AG10803 (cell line): ENCODE data around the gene ZNF415.

Source experiments
- DNase-seq: peaks from one replicate; pipeline ENCODE4 v3.0.0; 2010; ENCODE audit warnings: low read depth
- H3K4me3 ChIP-seq: 2 replicates; pipeline ENCODE4 v1.5.1; 2011; ENCODE audit warnings: mild to moderate bottlenecking, low read length, control low read depth
- TF ChIP-seq, protein P1 (sequence below): conservative IDR thresholded peaks from 2 replicates; pipeline ENCODE4 v1.5.1; 2011; ENCODE audit warnings: mild to moderate bottlenecking, low read length, control low read depth, inconsistent platforms

The ZNF415 gene

DNA sequence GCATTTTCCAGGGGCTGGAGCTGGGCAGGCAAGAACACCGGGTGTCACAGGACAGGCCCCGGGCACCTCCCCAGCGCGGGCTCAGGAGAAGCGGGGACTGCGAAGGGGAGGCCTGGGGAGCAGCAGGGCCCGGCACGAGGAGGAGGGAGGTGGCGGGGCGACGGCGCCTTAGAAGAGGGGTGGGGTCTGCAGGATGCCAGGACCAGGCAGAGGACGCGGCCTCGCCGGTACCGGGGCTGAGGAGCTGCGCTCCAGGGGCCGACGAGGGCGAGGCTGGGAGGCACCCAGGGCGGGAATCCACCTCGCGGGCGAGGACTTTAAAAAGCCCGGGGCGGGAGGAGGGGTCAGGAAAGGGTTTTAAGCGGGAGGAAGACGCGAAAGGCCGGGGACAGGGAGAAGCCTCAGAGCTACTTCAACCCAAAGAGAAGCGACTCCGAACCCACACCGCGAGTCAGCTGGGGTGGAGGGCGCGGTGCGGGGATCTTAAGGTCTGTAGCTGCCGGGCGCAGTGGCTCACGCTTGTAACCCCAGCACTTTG lies 25.5 kb upstream of the ZNF415 start:
- peak overlapping the region; percentile 73 for H3K4me3 ChIP-seq
- TF ChIP-seq, protein P1, sequence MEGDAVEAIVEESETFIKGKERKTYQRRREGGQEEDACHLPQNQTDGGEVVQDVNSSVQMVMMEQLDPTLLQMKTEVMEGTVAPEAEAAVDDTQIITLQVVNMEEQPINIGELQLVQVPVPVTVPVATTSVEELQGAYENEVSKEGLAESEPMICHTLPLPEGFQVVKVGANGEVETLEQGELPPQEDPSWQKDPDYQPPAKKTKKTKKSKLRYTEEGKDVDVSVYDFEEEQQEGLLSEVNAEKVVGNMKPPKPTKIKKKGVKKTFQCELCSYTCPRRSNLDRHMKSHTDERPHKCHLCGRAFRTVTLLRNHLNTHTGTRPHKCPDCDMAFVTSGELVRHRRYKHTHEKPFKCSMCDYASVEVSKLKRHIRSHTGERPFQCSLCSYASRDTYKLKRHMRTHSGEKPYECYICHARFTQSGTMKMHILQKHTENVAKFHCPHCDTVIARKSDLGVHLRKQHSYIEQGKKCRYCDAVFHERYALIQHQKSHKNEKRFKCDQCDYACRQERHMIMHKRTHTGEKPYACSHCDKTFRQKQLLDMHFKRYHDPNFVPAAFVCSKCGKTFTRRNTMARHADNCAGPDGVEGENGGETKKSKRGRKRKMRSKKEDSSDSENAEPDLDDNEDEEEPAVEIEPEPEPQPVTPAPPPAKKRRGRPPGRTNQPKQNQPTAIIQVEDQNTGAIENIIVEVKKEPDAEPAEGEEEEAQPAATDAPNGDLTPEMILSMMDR = no peak
- DNase-seq = peak; percentile 16

DNA sequence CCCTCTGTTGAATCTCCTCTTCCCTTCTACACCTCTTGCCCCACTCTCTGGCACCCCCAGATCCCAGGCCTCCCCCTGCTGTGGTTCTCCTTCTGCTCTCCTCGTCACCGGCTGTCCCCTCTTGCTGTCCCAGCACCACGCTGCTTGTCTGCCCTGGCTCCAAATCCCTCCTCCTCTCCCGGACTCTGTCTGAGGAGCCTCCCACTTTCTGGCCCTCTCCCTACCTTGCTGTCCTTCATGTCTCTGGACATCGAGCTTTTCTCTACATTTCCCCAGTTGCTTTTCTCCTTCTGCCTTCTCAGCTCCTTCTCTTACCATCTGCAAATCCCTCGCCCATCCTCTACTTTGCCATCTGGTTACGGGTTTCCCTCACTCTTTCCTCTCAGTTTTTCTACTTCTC lies 24.9 kb upstream of the ZNF415 start:
- peak overlapping the region; percentile 73 for H3K4me3 ChIP-seq
- DNase-seq = peak; percentile 8

DNA sequence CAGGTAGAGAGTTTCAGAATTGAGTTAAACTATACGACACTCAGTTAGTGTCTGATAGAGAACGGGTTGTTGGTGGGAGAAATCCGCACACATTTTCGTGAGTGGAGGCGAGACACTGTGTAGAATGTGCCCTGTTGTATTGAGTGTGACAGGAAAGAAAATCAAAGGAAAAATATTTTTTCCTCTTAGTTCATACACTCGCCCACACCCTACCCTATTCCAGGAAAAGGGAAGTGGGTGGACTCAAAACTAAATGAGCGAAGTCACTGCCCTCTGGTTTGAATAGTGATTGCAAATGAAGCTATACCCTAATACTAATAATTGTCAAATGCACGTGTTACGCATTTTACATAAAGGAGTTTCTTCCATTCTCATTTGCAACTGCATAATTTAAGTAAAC lies 24.1 kb upstream of the ZNF415 start:
- DNase-seq = no peak
- TF ChIP-seq, protein P1 = no peak
- no peak overlapping the region for H3K4me3 ChIP-seq

More for the DNA sequence above, 24.9 kb upstream of the ZNF415 start:
- TF ChIP-seq, protein P1 = no peak

DNA sequence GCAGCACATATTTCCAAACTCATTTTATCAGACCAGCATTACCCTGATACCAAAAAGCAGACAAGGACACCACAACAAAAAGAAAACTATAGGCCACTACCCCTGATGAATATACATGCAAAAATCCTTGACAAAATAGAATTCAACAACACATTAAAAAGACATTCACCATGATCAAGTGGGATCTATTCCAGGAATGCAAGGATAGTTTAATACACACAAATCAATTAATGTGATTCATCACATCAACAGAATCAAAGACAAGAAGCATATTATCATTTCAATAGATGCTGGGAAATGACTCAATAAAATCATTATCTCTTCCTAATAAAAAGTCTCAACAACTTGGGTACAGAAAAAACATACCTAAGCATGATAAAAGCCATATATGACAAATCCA lies 14.9 kb upstream of the ZNF415 start:
- no peak for DNase-seq
- TF ChIP-seq, protein P1 = no peak
- no peak overlapping the region for H3K4me3 ChIP-seq

DNA sequence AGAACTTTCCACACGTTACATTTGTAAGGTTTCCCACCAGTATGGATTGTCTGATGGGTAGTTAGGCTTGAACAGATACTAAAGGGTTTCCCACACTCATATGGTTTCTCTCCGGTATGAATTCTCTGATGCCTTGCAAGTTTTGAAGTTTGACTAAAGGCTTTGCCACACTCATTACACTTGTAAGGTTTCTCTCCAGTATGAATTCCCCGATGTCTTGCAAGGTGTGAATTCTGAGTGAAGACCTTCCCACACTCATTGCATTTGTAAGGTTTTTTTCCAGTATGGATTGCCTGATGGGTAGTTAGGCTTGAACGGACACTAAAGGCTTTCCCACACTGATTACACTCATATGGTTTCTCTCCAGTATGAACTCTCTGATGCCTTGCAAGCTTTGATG lies 7.6 kb upstream of the ZNF415 start:
- TF ChIP-seq, protein P1 = no peak
- no peak for DNase-seq
- H3K4me3 ChIP-seq = no peak overlapping the region

DNA sequence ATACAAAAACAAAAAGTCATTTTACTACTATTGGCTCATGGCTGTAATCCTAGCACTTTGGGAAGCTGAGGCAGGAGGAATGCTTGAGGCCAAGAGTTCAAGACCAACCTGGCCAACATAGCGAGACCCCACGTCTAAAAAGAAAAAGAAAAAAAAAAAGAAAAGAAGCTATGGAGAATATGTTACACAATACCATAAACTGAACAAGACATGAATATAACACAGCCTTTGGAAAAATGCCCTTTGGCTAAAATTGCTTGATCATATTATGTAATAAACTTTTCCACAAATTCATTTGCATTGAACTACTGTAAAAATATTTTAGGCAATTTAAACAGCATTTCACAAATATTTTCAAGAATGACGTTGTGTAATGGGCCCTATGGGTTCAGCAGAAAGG lies 3.7 kb upstream of the ZNF415 start:
- H3K4me3 ChIP-seq = no peak overlapping the region
- no peak for DNase-seq
- TF ChIP-seq, protein P1 = no peak

DNA sequence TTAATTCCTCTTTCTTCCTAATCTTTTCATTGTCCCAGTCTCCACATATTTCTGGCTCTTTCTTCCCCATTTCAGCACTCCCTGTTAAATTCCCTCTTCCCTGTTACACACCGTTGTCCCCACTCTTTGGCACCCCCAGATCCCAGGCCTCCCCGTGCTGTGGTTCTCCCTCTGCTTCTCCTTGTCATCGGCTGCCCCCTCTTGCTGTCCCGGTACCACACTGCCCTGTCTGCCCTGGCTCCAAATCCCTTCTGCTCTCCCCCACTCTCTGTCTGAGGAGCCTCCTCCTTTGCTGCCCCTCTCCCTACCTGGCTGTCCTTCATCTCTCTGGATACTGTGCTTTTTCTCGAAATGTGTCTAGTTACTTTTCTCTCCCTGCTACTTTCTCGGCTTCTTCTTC lies 983 bp downstream of the ZNF415 start:
- TF ChIP-seq, protein P1 = no peak
- H3K4me3 ChIP-seq = peak overlapping the region; percentile 72
- DNase-seq = no peak
